ENCODE measurements around the gene ZDHHC1.

DNA sequence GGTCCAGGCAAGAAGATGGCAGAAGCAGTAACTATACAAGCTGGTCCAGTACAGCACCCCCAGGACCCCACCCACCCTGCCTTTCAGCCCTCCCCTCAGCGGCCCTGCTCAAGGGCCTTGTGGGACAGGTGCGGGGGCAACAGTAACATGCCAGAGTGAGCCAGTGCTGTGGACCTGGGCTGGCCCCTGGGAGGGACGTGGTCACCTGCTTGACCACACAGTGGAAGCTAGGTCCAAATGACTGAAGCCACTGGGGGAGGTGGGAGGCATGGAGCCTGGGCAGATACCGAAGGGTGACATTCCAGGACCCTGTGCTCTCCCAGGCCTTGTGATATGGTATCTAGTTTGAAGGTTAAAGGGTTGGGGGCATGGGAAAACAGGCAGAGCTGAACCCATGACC, 47.4 kb upstream of the ZDHHC1 start:
- TF ChIP-seq GATA3 (IDR thresholded peaks at IDR 0.05; ENCODE audit: low read depth, low read length) (no peak), GATA2 (IDR thresholded peaks at IDR 0.05; ENCODE audit: low read depth, low read length) (no peak)
